Tongue (tissue), 2 donors: Measurements from ENCODE around the gene THAP8. TPM values are rescaled to one million over a fixed set of nuclear protein-coding genes. Genes with fewer than 3 reads are reported as not detected.
A peak's percentile ranks its signal among the peaks of the same experiment; 100 is the strongest.

Experiments used
- DNase-seq: peaks from one replicate; pipeline ENCODE4 v3.0.0-alpha.2; 2015
- total RNA-seq: library from RNA; depleted of rRNA; stranded (reverse); fragments of >200 nt; gene quantifications from one replicate; pipeline ENCODE4 v1.2.3, GENCODE V29; 2014

Gene THAP8, protein sequence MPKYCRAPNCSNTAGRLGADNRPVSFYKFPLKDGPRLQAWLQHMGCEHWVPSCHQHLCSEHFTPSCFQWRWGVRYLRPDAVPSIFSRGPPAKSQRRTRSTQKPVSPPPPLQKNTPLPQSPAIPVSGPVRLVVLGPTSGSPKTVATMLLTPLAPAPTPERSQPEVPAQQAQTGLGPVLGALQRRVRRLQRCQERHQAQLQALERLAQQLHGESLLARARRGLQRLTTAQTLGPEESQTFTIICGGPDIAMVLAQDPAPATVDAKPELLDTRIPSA
- total RNA-seq = 6.7 TPM

GRCh38 chr19:36054119-36054732 lies at the start of gene THAP8:
Gene THAP8 (minus strand): TSS chr19:36054285. CDS start chr19:36054217, 68 bp downstream.
- DNase-seq = peak; percentile 100

DNA sequence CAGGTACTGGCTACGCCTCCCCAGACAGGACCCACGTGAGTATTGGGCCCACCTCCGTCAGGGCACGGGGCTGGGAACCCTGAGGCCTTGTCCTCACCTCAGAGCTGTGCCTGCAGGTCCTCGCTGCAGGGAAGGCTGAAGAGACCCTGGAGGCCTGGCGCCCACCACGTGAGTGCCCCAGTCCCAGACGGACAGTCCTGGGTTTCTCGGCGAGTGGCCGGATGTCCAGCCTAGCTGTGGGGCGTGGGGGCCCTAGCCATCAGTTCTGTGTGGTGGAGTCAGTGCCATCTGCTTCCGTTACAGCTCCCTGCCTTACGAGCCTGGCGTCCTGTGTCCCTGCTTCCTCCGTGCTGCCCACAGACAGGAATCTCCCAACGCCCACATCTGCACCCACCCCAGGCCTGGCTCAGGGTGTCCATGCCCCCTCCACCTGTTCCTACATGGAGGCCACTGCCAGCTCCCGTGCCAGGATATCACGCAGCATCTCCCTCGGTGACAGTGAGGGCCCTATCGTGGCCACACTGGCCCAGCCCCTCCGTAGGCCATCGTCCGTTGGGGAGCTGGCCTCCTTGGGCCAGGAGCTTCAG lies 49.0 kb upstream of the THAP8 start:
- DNase-seq = no peak

DNA sequence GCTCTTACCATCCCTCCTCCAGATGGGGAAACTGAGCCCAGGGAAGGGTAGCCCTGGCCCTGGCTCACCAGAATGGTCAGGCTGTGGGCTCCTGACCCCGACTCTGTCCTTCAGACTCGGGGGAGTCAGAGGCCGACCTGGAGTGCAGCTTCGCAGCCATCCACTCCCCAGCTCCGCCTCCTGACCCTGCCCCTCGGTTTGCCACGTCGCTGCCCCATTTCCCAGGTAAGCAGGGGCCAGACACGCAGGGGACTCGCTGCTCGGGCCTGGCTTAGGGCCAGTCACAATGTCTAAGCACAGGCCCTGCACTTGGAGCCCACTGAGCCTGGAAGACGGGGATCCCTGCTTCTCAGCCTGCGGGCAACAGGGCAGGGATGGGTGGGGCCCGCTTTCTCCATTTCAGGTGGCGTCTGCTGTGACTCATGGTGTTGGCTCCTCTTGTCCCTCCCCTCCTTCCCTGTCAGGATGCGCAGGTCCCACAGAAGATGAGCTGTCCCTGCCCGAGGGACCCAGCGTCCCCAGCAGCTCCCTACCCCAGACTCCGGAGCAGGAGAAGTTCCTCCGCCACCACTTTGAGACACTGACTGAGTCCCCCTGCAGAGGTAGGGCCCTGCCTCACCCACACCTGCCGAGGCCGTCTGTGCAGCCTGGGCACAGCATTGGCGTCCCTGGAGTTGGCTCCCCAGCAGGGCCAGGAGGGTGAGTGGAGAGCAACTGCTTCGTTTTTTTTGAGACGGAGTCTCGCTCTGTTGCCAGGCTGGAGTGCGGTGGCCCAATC lies 47.7 kb upstream of the THAP8 start:
- DNase-seq = no peak

- no peak for DNase-seq
Observed at GRCh38 chr19:36100476-36100875, 46.4 kb upstream of the THAP8 start.

DNA sequence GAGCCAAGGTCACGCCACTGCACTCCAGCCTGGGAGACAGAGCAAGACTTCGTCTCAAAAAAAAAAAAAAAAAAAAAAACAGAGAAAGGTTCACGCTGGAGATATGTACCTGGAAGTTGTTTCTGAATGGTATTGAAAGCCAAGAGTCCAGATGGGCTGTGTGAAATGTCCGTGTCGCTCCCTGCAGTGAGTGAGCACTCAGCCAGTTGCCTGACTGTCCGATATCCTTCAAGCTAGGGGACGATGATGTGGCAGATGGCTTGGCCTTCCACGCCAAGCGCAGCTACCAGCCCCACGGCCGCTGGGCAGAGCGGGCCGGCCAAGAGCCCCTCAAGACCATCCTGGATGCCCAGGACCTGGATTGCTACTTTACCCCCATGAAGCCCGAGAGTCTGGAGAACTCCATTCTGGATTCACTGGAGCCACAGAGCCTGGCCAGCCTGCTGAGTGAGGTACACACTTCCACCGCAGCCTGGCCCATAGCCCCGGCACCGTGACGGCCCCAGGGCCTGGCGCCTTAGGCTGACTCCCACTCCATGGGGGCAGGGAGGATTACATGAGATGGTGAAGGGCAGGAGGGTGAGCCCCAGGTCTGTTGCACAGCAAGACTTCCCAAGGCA lies 45.2 kb upstream of the THAP8 start:
- no peak for DNase-seq

- DNase-seq = no peak
Observed at GRCh38 chr19:36097036-36097435, 43.0 kb upstream of the THAP8 start.

DNA sequence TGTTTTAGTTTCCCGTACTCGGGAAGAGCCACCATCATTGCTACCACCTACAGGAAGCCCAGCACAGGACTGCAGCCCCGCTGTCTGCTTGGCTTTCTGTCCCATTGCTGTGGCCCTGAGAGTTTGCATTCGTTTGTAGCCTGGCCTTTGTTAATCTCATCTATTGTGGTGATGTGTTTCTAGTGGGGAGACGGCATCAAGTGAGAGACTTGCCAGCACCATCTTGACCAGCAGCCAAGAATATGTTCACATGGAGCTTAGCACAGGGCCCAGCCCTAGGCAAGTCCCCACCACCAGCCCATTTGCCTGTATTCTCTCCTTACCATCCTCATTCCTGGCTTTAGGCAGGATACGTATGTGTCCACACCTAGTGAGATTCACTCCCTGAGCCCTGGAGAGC lies 39.6 kb upstream of the THAP8 start:
- DNase-seq = no peak

GRCh38 chr19:36093146-36093662 lies 39.1 kb upstream of the THAP8 start:
- no peak for DNase-seq

DNA sequence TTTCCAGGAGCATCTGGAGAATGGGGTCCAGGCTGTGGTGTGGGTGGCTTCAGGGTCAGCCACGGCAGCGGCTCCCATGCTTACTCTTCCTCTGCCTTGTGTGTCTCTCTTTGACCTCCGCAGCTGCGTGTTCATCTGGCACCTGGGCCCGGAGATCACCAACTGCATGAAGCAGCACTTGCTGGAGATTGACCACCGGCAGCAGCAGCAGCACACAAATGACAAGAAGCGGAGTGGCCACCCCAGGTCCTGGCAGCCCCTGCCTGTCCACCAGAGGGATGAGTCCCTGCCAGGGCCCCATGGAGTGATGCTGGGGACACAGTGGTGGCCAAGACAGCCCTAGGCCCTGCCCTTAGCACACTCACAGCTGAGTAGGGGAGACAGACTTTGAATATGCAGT lies 38.5 kb upstream of the THAP8 start:
- no peak for DNase-seq

DNA sequence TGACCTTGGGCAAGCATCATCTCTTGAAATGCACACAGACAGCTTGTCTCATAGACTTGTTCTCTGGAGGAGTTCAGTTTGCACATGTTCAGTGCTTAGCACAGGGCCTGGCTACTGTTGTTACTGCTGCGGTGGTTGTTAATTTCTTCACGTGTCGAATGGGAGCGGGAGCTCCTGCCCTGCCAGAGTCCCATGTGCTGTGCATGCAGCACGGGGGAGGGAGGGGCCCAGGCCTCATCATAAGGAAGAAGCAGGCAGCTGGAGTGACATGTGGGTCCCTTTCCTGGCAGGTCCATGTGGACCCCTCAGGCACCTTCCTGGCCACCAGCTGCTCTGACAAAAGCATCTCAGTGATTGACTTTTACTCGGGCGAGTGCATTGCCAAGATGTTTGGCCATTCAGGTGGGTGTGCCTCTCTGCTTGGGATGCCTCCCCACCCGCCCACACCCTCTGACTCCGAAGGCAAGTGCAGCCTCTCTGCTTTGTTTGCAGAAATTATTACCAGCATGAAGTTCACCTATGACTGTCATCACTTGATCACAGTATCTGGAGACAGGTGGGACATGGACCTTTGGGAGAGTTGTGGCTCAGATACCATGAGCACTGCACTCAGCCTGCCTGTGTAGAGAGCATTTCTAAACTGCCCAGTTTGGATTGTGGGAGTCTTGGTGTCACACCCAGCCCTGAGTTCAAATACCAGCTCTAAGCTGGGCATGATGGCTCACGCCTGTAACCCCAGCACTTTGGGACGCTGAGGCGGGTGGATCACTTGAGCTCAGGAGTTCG lies 37.0 kb upstream of the THAP8 start:
- no peak for DNase-seq

- no peak for DNase-seq
Observed at GRCh38 chr19:36089847-36090246, 35.8 kb upstream of the THAP8 start.

DNA sequence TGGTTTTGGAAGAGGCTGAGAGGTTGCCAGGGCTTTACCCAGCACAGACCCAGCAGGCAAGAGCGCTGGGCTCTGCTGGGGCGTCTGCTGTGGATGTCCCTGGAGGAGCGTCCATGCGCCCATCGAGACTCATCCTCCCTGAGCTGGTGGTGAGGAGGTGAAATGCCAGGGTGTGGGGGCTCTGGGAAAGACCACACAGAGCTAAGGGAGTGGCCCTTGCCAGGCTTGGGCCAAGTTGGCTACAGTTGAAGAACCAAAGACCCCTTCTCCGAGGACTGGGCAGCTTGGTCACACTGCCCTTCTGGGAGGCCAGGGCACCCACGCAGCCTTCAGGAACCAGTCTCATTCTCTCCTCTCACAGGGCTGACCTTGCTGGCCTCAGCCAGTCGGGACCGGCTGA lies 32.2 kb upstream of the THAP8 start:
- no peak for DNase-seq

- no peak for DNase-seq
Observed at GRCh38 chr19:36084231-36085009, 30.3 kb upstream of the THAP8 start.

GRCh38 chr19:36082916-36083315 lies 28.8 kb upstream of the THAP8 start:
- no peak for DNase-seq

- no peak for DNase-seq
Observed at GRCh38 chr19:36081894-36082293, 27.8 kb upstream of the THAP8 start.

DNA sequence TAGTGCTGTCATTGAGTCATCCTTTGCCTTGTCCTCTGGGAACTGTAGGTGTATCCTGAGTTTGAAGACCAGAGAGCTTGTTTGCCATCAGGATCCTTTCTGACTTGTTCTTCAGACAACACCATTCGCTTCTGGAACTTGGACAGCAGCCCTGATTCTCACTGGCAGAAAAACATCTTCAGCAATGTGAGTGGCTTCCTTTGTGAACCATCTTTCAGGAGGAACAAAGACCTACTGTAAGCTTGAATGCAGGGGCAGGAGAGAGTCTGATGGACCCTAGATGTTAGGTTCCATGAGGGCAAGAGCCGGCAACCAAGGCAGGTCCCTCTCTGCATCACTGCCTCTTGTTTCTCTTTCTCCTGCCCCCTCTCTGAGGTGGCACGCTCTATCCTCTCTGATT lies 27.3 kb upstream of the THAP8 start:
- DNase-seq = no peak

GRCh38 chr19:36079389-36079945 lies 25.4 kb upstream of the THAP8 start:
- no peak for DNase-seq

DNA sequence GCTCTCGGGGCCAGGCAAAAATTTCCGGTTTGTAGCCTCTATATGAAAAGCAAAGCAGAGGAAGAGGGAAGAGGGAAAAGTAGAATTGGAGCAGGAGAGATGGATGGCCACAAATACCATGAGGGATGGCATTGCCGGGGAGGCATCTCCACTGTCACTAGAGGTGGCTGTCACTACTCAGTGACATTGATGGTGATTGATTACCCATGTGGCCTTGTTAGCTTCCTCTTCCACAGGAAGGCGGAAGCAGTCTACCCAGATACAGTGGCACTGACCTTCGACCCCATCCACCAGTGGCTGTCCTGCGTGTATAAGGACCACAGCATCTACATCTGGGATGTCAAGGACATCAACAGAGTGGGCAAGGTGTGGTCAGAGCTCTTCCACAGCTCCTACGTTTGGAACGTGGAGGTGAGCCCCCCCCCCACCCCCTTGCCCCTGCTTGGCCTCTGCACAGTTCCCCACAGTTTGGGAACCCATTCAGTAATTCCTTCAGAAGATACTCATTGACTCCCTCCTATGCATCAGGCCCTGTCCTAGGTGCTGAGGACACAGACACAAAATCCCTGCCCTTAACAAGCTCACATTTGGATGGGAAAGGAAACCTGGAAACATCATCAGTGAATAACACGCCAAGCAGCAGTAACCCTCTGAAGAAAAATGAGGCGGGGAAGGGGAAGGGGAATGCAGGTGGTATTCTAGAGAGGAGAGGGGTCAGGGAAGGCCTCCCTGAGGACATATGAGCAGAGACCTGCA lies 19.2 kb upstream of the THAP8 start:
- no peak for DNase-seq

DNA sequence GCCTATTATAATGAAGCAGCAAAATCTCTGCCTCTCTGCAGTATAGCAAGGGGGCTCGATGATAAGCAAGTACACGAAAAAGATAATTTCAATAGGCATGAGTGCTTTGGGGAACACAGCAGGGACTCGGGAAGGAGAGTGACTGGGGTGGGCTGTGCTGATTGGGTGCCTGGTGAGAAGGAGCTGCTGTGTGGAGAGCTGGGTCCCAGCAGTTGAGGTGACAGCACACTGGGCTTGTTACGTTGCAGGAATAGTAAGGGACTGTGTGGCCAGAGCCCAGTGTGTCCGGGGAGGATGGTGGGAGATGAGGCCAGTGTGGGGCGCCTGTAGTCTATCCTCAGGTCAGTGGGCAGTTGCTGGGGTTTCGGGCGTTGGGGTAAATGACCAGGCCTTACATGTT lies 18.0 kb upstream of the THAP8 start:
- no peak for DNase-seq
